HG02870 (cell line): ENCODE data around the gene TNFAIP8L1.

ENCODE experiments used
- ATAC-seq: cut with Tn5 transposase; IDR thresholded peaks from one replicate; pipeline ENCODE4 v1.9.1; 2021; ENCODE audit warnings: mild to moderate bottlenecking, moderate library complexity; ENCODE audit not compliant: unreplicated experiment

TNFAIP8L1 gene

DNA sequence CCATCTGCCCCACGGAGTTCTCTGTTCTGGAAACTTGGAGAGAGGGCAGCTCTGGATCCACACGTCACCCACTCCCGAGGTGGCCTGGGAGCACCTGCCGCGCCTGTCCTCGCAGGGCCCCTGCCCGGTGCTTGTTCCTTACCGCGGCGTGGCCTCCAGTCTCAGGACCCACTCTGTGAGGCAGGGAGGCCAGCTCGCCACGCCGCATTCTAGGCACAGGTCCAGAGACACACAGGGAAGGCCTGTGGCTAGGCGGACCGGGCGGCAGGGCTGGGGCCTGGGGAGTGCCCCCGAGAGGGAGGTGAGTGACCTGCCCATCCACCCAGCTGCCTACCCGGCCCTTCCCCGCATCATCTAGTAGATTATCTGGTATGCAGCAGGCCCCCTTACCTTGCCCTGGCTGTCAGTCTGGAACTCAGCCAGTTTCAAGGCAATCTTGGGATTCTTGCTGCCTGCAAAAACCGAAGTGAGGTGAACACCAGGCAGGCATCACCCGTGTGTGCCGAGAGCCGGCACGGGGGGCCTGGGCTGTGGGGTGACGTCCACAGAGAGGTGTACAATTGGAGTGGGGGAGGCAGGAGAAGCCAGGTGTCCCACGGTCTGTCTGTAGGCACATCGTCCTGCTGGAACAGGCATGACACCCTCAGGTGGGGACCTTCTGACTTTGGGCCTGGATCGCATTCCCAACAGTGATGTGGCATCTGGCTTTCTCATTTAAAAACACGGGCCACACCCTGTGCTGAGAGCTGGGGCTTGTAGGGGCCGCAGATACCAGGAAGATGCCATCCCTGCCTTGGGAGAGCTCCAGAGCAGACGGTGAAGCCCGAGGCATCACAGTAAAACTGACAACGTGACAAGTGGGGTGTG, 60.7 kb downstream of the TNFAIP8L1 start:
- ATAC-seq: no peak

DNA sequence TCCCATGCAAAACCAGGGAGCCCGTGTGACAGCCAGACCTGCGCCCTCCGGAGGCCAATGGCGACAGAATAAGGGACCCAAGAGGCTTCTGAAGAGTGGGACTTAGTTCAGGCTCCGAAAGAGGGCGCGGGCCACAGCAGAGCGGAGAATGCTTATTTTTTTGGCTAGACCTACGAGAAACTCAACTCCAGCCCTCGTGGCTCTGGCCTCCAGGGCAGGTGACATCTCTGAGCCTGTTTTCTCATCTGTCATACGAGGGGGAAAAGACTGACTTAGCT, 61.3 kb downstream of the TNFAIP8L1 start:
- ATAC-seq: no peak

DNA sequence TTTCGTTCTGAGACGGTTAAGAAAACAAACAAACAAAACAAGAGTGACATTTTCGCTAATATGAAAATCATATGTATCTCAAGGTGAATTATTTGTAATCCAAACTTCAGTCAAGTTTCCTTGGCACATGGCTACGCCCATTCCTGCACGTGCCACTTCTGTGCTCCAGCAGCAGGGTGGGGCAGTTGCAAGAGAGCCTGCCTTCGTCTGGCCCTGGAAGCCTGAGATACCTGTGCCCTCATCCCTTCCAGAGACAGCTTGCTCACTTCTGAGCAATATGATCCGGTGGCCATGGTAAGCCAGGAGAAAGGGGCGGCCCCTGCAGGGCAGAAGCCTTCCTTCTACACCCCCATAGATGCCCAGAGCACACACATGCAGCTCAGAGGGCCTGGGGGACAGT, 62.2 kb downstream of the TNFAIP8L1 start:
- ATAC-seq: no peak

GRCh38 chr19:4702764-4703163, 63.4 kb downstream of the TNFAIP8L1 start:
- no peak for ATAC-seq

- no peak for ATAC-seq
These were observed 64.5 kb downstream of the TNFAIP8L1 start for GRCh38 chr19:4703671-4704316.

DNA sequence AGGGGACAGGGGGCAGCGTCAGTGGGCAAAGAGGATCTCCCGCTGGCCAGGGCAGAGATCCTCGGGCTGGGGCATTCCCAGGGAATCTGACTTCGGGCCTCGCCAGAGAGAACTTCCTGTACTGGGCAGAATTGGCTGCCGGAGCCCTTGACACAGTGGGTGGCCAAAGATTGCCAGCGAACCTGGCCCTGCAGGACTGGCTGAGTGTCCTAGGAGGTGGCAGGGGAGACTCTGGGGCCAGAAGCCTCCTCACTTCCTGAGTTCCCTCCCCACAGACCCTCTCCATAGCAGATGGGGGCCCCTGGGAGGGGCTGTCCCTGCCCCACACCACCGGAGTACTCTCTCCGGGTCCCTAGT, 65.0 kb downstream of the TNFAIP8L1 start:
- no peak for ATAC-seq
